AG04450 (cell line): Measurements from ENCODE around the gene DDX39B. TPM values are rescaled to one million over a fixed set of nuclear protein-coding genes. Genes with fewer than 3 reads are reported as not detected.

ENCODE experiments used
- CTCF ChIA-PET: fragments of 300-600, 350-600 bp; formaldehyde crosslinking; extraction: SDS; loops from one replicate; lab custom pipeline; 2022; ENCODE audit warnings: antibody characterized with exemption, inconsistent platforms; lab: Charles Lee
- POLR2A ChIA-PET: fragments of 350-600 bp; formaldehyde crosslinking; extraction: SDS; loops from one replicate; lab custom pipeline; 2021; ENCODE audit warnings: antibody characterized with exemption, inconsistent platforms; lab: Yijun Ruan, JAX
- DNase-seq: peaks from one replicate; pipeline ENCODE4 v3.0.0-alpha.2; 2011; ENCODE audit warnings: low read depth, low spot score
- H3K27ac ChIP-seq: one replicate; pipeline ENCODE4 v1.5.1; 2012; ENCODE audit warnings: low read depth, low read length, control low read depth
- H3K27me3 ChIP-seq: one replicate; pipeline ENCODE4 v1.6.0; 2012; ENCODE audit warnings: low read length; ENCODE audit not compliant: control insufficient read depth, insufficient read depth
- H3K4me3 ChIP-seq: 2 replicates; pipeline ENCODE4 v1.5.1; 2011; ENCODE audit warnings: mild to moderate bottlenecking, low read depth, low read length, control low read depth
- H3K9me3 ChIP-seq: 2 replicates; pipeline ENCODE4 v1.5.1; 2012; ENCODE audit warnings: low read length; ENCODE audit not compliant: control insufficient read depth, insufficient read depth
- polyA plus RNA-seq: library from polyadenylated mRNA; depleted of rRNA; stranded (reverse); fragments of >200 nt; gene quantifications from 2 replicates; pipeline ENCODE4 v1.2.3, GENCODE V29; 2011
- TF ChIP-seq, protein P1 (sequence below): IDR thresholded peaks from 2 replicates; pipeline ENCODE4 v1.5.1; 2011; ENCODE audit warnings: low read depth, low read length, control low read depth, inconsistent platforms

DDX39B gene
- polyA plus RNA-seq, 1 experiment = 434 TPM

GRCh38 chr6:31533455-31533841 lies 8.4 kb downstream of the DDX39B start:
- no peaks in the 10 kb centered on the region for H3K9me3 ChIP-seq
- DNase-seq = no peak
- no peak overlapping the region for H3K27ac ChIP-seq
- H3K4me3 ChIP-seq = no peak overlapping the region
- TF ChIP-seq, protein P1, sequence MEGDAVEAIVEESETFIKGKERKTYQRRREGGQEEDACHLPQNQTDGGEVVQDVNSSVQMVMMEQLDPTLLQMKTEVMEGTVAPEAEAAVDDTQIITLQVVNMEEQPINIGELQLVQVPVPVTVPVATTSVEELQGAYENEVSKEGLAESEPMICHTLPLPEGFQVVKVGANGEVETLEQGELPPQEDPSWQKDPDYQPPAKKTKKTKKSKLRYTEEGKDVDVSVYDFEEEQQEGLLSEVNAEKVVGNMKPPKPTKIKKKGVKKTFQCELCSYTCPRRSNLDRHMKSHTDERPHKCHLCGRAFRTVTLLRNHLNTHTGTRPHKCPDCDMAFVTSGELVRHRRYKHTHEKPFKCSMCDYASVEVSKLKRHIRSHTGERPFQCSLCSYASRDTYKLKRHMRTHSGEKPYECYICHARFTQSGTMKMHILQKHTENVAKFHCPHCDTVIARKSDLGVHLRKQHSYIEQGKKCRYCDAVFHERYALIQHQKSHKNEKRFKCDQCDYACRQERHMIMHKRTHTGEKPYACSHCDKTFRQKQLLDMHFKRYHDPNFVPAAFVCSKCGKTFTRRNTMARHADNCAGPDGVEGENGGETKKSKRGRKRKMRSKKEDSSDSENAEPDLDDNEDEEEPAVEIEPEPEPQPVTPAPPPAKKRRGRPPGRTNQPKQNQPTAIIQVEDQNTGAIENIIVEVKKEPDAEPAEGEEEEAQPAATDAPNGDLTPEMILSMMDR = no peak
- H3K27me3 ChIP-seq = no peaks in the 10 kb centered on the region
- ChIA-PET CTCF (interaction anchor here (1.0 to 1.2 kb wide), 2 partner anchors 40 to 65 kb away, joined by 3 read pairs; no protein-coding TSS in a partner anchor), POLR2A (no interaction called here)

DNA sequence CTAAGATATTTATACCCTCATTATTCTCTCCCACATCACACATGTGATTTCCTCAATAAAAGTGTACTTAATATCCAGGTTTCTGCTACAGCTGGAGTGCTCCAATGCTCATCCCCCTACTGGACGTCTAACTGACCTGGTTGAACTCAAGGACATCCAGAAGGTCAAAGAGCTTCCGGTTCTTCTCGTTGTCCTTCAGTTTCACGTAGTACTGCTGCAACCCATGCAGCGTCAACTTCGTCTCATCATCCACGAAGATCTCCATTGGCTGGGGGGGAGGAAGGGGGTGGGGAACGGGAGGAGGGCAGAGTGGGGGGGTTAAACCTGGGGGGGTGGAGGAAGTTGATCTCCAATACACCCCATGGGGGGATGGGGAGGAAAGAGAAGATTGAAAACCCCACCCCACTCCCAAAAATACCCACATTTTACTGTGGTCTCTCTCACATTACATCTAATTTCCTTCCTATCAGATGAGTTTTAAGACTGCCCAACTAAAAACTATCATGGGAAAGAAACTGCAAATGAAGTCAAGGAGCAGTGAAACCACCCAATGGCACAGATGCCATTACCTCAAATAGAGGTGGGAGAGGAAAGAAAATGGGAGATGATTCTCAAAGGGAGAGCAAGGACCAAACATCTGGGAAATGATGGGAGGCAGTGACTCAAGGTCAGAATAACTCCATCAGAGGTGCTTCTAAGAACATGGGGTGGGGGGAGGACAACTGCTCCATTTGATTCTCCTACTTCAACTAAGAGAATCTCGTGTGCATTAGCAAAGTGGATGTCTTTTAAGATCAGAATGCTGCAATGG lies 9.0 kb downstream of the DDX39B start:
- TF ChIP-seq, protein P1 = no peak
- Histone ChIP-seq H3K27me3 (no peaks in the 10 kb centered on the region), H3K9me3 (no peaks in the 10 kb centered on the region), H3K4me3 (no peak overlapping the region), H3K27ac (no peak overlapping the region)
- ChIA-PET POLR2A (interaction anchor here (1.2 to 2.5 kb wide), 2 partner anchors 9 kb away, joined by 3 to 12 read pairs; partner anchors contain the start of gene DDX39B), CTCF (interaction anchor here (1.0 to 1.3 kb wide), 2 partner anchors 66 kb away, joined by 3 to 5 read pairs; no protein-coding TSS in a partner anchor)
- DNase-seq = no peak

DNA sequence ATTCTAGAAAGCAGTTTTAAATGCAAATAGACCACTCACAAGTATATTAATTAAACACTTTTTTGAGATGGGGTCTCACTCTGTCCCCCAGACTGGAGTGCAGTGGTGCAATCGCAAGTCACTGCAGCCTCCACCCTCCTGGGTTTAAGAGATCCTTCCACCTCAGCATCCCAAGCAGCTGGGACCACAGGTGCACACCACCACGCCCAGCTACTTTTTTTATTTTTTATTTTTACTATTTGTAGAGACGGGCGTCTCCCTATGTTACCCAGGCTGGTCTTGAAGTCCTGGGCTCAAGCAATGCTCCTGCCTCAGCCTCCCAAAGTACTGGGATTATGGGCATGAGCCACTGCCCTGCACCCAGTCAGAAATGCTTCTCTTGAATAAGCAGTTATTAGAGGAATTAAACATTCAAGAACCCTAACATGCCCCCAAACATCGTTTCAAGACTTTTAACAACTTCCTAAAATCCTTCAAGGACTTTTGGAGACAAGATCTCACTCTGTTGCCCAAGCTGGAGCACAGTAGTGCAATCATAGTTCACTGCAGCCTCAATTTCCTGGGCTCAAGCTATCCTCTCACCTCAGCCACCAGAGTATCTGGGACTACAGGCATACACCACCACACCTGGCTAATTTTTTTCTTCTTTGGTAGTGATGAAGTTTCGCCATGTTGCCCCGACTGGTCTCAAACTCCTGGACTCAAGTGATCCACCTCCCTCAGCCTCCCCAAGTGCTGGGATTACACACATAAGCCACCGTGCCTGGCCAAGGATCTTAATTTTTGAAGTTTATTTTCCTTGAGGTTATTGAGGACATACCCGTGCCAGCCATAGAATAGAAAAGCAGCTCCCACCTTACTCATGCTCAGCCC lies 9.8 kb downstream of the DDX39B start:
- no peak for DNase-seq
- TF ChIP-seq, protein P1 = no peak
- Histone ChIP-seq H3K9me3 (no peaks in the 10 kb centered on the region), H3K27ac (peak overlapping the region; percentile 11), H3K4me3 (no peak overlapping the region), H3K27me3 (no peaks in the 10 kb centered on the region)
- ChIA-PET CTCF (interaction anchor here (1.0 to 1.3 kb wide), 2 partner anchors 14 to 66 kb away, joined by 3 to 5 read pairs; partner anchors contain the start of gene ATP6V1G2), POLR2A (interaction anchor here (0.9 to 2.5 kb wide), 4 partner anchors 8 to 37 kb away, joined by 3 to 12 read pairs (median 3); partner anchors contain the start of gene DDX39B)

- Histone ChIP-seq H3K9me3 (no peaks in the 10 kb centered on the region), H3K4me3 (no peak overlapping the region), H3K27me3 (no peaks in the 10 kb centered on the region), H3K27ac (no peak overlapping the region)
- ChIA-PET CTCF (interaction anchor here (1.0 to 2.0 kb wide), 3 partner anchors 15 to 67 kb away, joined by 3 to 5 read pairs (median 4); partner anchors contain the start of gene ATP6V1G2), POLR2A (interaction anchor here (0.9 to 2.5 kb wide), 3 partner anchors 10 to 36 kb away, joined by 3 to 12 read pairs (median 3); partner anchors contain the start of gene DDX39B)
- TF ChIP-seq, protein P1 = no peak
- DNase-seq = no peak
Measured at GRCh38 chr6:31531162-31531561, 10.6 kb downstream of the DDX39B start.
